Mesothelial cell of epicardium (in vitro differentiated cells): Measurements from ENCODE around the gene FAM217B. TPM values are rescaled to one million over a fixed set of nuclear protein-coding genes. Genes with fewer than 3 reads are reported as not detected.

Experiments
- DNase-seq, 2 experiments: peaks; one replicate each; pipeline ENCODE4 v3.0.0; 2021; ENCODE audit warnings: low spot score in 2 of 2; ENCODE audit not compliant: unreplicated experiment in 2 of 2
- H3K27ac Mint-ChIP-seq: 2 replicates; pipeline ENCODE4 v1.8.0; 2021; ENCODE audit warnings: mixed read lengths
- H3K27me3 Mint-ChIP-seq: 2 replicates; pipeline ENCODE4 v1.8.0; 2021; ENCODE audit warnings: low read depth, mixed read lengths
- H3K36me3 Mint-ChIP-seq: 2 replicates; pipeline ENCODE4 v1.8.0; 2021; ENCODE audit warnings: mixed read lengths
- H3K4me1 Mint-ChIP-seq: 2 replicates; pipeline ENCODE4 v1.8.0; 2021; ENCODE audit warnings: mixed read lengths
- H3K4me3 Mint-ChIP-seq: 2 replicates; pipeline ENCODE4 v1.8.0; 2021; ENCODE audit warnings: mild to moderate bottlenecking, moderate library complexity, mixed read lengths
- H3K9me3 Mint-ChIP-seq: 2 replicates; pipeline ENCODE4 v1.8.0; 2021; ENCODE audit warnings: mixed read lengths
- total RNA-seq: library from RNA; stranded (reverse); gene quantifications from 3 replicates; pipeline ENCODE4 v1.2.1, GENCODE V29; 2021
- TF ChIP-seq, protein P1 (sequence below): fragments of 200-600 bp; sonication (generic); IDR thresholded peaks from one replicate; pipeline ENCODE4 v1.5.0; 2021; ENCODE audit warnings: antibody characterized with exemption; ENCODE audit not compliant: unreplicated experiment

FAM217B gene, protein sequence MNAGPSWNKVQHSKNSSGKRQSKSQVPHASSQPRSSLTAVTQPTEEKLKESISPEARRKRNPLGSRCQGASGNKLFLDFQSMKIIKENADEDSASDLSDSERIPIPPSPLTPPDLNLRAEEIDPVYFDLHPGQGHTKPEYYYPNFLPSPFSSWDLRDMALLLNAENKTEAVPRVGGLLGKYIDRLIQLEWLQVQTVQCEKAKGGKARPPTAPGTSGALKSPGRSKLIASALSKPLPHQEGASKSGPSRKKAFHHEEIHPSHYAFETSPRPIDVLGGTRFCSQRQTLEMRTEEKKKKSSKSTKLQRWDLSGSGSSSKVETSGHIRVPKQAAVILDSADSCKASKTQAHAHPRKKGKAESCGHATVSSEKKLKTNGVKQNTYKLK
- 22.3 to 27.5 TPM (median 25.7 TPM) in 3 replicates for total RNA-seq

DNA sequence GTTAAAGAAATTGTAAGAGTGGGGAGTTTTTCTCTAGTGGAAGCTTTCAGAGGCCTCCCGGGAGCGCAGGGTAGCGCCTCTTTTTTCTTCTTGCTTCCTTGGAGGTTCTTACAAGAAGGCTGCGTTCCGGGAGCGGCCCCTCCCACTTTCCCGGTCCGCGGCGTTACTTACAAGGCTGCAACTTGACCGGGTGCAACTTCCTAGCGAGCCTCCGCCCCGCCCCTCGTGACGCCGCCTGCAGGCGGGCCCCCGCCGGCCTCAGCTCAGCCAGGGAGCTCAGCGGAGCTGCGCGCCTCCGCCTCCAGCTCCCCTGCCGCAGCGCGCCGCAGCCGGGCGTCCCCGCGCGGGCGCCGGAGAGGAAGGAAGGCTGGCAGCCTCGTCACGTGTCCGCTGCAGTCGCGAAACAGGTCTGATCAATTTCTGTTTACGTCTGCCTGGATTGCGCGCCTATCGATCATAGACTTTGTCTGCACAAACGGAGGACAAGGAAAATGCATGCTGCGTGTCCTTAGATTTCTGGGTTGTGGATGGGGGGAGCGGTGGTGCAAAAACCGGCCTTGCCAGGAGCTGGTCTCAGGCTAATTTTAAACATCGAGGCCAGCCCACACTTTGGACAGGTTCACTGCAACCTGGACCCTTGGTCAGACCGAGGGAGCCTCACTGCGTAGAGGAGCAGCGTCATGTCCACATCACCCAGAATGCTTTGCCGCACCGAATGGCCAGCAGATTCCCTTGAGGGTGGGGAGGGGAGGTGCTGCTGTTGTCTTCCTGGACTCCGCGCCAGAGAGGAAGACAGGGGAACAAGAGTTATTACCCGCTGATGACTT is at the start of gene FAM217B, which contains the start of gene PPP1R3D:
Gene FAM217B, plus strand, starts transcription at position 261 of the 827 bp plus-strand sequence. CDS start 3,555 bp downstream, outside the sequence.
Gene PPP1R3D, minus strand, starts transcription at position 177 of the 827 bp plus-strand sequence. CDS start 374 bp downstream, outside the sequence.
- Mint-ChIP-seq H3K27me3 (no peaks in the 10 kb centered on the region), H3K4me3 (peak within 1 kb of the TSS; percentile 89), H3K36me3 (peaks cover 4% of the 10 kb centered on the region), H3K4me1 (peaks cover 55% of the 10 kb centered on the region), H3K27ac (peak within 1 kb of the TSS; percentile 98), H3K9me3 (no peaks in the 10 kb centered on the region)
- DNase-seq, result peak; percentile 88 to 96
- TF ChIP-seq, protein P1, sequence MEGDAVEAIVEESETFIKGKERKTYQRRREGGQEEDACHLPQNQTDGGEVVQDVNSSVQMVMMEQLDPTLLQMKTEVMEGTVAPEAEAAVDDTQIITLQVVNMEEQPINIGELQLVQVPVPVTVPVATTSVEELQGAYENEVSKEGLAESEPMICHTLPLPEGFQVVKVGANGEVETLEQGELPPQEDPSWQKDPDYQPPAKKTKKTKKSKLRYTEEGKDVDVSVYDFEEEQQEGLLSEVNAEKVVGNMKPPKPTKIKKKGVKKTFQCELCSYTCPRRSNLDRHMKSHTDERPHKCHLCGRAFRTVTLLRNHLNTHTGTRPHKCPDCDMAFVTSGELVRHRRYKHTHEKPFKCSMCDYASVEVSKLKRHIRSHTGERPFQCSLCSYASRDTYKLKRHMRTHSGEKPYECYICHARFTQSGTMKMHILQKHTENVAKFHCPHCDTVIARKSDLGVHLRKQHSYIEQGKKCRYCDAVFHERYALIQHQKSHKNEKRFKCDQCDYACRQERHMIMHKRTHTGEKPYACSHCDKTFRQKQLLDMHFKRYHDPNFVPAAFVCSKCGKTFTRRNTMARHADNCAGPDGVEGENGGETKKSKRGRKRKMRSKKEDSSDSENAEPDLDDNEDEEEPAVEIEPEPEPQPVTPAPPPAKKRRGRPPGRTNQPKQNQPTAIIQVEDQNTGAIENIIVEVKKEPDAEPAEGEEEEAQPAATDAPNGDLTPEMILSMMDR, result no peak

DNA sequence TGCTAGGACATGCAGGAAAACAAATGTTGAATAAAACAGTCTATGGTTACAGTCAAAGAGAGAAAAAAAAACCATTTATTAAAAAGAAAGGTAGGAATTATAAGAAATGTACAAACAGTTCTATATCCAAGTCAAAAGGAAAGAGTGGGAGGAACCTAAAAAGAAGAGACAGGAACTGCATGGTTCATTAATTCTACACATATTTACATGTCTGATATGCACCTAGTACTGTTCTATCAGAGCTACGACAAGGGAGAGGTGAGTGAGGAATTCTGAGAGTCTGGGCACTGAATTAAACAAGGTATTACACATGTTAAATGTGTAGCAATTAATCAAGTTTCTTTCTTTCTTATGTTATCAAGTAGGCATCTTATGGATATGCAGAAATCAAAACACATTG is 48.6 kb upstream of the FAM217B start:
- Mint-ChIP-seq H3K27ac (no peak overlapping the region), H3K9me3 (no peaks in the 10 kb centered on the region), H3K27me3 (peaks cover 16% of the 10 kb centered on the region), H3K36me3 (no peaks in the 10 kb centered on the region), H3K4me3 (no peak overlapping the region), H3K4me1 (no peaks in the 10 kb centered on the region)
- DNase-seq, result no peak
- TF ChIP-seq, protein P1, result no peak

DNA sequence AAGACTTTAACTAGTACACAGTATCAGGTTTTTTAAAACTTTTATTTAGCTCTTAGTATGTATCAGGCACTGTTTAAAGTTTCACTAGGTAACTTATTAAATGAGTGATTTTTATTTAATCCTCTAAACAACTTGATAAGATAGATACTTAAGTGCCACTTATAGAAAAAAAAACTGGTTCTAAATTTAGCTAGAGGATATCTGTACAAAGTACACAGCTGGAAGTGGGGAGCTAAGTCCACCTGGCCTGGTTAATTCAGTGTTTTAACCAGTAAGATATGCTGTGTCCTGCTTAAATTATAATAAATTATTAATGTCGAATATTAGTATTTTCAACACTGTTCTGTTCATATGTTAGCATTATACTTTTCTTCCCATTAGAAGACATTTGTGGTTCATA is 44.3 kb upstream of the FAM217B start:
- DNase-seq, result no peak
- TF ChIP-seq, protein P1, result no peak
- Mint-ChIP-seq H3K4me1 (no peaks in the 10 kb centered on the region), H3K36me3 (no peaks in the 10 kb centered on the region), H3K4me3 (no peak overlapping the region), H3K27ac (no peak overlapping the region), H3K27me3 (peaks cover 27% of the 10 kb centered on the region), H3K9me3 (no peaks in the 10 kb centered on the region)

DNA sequence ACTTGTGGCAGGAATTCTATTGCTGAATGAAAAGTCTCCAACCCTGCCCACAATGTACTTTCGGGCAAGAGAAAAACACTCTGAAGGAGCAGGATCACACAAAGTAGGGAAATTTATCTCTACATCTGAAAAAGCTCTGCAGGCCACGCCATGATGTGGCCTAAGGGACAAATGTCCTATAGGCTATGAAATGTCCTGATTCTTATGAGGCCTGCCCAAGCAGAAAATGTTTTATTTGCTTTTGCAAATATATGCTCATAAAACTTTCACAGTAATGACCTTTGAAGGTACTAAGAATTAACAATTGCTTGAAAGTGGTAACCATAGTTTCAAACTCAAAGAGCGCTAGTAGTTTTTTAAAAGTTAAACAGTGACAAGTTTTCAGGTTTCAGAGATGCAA is 37.7 kb upstream of the FAM217B start:
- no peaks in the 10 kb centered on the region for H3K4me1 Mint-ChIP-seq
- TF ChIP-seq, protein P1, result no peak
- peaks cover 19% of the 10 kb centered on the region for H3K27me3 Mint-ChIP-seq
- DNase-seq, result no peak
- H3K27ac Mint-ChIP-seq, result no peak overlapping the region
- H3K36me3 Mint-ChIP-seq, result no peaks in the 10 kb centered on the region
- H3K9me3 Mint-ChIP-seq, result no peaks in the 10 kb centered on the region
- H3K4me3 Mint-ChIP-seq, result no peak overlapping the region

DNA sequence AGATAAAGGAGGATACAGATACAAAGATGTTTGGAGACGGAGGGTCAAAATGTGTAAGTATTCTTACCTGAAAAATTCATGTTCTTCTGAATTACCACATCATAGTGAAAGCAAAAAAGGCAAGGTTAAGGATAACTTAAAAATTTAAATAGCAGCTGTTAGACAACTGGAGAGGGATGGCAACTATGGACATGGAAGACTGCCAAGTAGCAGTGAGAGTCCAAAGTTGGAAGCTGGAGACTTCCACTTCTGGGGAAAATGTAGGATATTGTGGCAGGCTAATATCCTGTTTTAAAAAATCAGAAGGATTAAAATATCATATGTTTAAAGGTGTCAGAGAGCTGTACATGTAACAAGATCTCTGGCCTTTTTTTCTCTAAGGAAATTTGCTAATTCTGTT is 36.6 kb upstream of the FAM217B start:
- no peaks in the 10 kb centered on the region for H3K4me1 Mint-ChIP-seq
- no peak for DNase-seq
- H3K27me3 Mint-ChIP-seq, result peaks cover 19% of the 10 kb centered on the region
- no peaks in the 10 kb centered on the region for H3K36me3 Mint-ChIP-seq
- no peaks in the 10 kb centered on the region for H3K9me3 Mint-ChIP-seq
- TF ChIP-seq, protein P1, result no peak
- no peak overlapping the region for H3K27ac Mint-ChIP-seq
- H3K4me3 Mint-ChIP-seq, result no peak overlapping the region
